Adrenal gland (tissue), 5 donors: ENCODE data around the gene CEP170.

Experiments
- POLR2A ChIP-seq, 2 donors: fragments of 450-650 bp; IDR thresholded peaks; one replicate each; pipeline ENCODE4 v1.6.1; 2017; ENCODE audit warnings: antibody characterized with exemption in 2 of 2, mild to moderate bottlenecking in 2 of 2, moderate library complexity in 1 of 2
- TF ChIP-seq, protein P1 (sequence below), 6 experiments: fragments of 450-650 bp in 4 of 6; fragments of 200-600 bp in 2 of 6; sonication (generic) in 1 of 6; IDR thresholded peaks; 1 replicate in 5 of 6; 2 replicates in 1 of 6; pipeline versions ENCODE4 v1.5.1 to v1.8.0; 2016 to 2021; ENCODE audit warnings: antibody characterized with exemption in 6 of 6, mild to moderate bottlenecking in 2 of 6, moderate library complexity in 1 of 6
- donor health status: DM: no; HTN: no; CAD: no.

GRCh38 chr1:243213045-243213787 lies 41.9 kb downstream of the CEP170 start:
- TF ChIP-seq, protein P1, sequence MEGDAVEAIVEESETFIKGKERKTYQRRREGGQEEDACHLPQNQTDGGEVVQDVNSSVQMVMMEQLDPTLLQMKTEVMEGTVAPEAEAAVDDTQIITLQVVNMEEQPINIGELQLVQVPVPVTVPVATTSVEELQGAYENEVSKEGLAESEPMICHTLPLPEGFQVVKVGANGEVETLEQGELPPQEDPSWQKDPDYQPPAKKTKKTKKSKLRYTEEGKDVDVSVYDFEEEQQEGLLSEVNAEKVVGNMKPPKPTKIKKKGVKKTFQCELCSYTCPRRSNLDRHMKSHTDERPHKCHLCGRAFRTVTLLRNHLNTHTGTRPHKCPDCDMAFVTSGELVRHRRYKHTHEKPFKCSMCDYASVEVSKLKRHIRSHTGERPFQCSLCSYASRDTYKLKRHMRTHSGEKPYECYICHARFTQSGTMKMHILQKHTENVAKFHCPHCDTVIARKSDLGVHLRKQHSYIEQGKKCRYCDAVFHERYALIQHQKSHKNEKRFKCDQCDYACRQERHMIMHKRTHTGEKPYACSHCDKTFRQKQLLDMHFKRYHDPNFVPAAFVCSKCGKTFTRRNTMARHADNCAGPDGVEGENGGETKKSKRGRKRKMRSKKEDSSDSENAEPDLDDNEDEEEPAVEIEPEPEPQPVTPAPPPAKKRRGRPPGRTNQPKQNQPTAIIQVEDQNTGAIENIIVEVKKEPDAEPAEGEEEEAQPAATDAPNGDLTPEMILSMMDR (IDR thresholded peaks at IDR 0.05) = no peak
- TF ChIP-seq POLR2A (IDR thresholded peaks at IDR 0.05) = no peak
